Measurements from ENCODE around the gene TENM3. TPM values are rescaled to one million over a fixed set of nuclear protein-coding genes. Genes with fewer than 3 reads are reported as not detected.

Gene TENM3
- polyA plus RNA-seq, 1 of the 3 experiments (the other 2 are of a cell fraction) = 10.4 TPM

DNA sequence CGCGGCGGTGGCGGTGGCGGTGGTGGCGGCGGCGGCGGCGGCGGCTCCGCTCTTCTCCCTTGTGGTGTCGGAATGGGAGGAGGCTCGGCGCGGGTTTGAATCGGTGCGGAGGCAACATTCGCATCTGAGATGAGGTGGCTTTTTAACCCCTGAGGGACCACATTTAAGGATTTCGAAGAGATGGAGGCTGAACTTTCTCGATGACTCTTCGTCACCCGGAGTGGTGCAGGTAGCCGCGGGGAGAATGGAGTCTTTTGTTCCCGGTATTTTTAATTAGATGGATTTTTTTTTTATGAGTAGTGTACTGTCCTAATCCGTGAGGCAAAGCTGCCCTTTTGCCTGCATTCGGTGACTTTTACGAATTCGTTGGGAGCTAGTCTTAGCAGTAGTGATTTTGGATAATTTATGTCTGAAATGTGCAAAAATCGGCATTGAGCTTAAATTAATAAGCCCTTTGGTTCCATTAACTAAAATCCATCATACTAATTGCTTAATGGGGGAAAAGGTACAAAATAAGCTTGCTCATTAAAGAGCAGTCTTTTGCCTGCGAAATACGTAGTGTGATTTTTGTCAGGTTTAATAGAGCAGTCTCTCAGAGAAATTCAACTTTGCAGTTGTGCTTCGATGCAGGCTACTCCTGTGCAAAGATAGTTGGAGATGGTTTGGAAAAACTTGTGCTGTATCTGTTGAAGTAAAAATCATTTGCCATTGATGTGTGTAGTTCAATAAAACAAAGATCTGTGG, 206.2 kb downstream of the TENM3 start:
- H3K79me2 ChIP-seq (ENCODE audit: insufficient read depth) = peaks cover 10% of the 10 kb centered on the region; the same call in 1 of the 2 replicates
- H3K27me3 ChIP-seq (ENCODE audit: insufficient read depth) = no peaks in the 10 kb centered on the region
- H4K20me1 ChIP-seq (ENCODE audit: insufficient read depth) = no peaks in the 10 kb centered on the region
- ChIA-PET CTCF (interaction anchor here (0.7 to 1.9 kb wide), 3 partner anchors 29 to 489 kb away, joined by 3 to 5 read pairs (median 3); no protein-coding TSS in a partner anchor), POLR2A (interaction anchor here (0.9 kb wide), 1 partner anchor 11 kb away, joined by 4 read pairs; no protein-coding TSS in a partner anchor)
- H3K9me2 ChIP-seq = no peaks in the 10 kb centered on the region
- 0 out of 2 replicates have a peak, but pooled peaks have one; percentile 14 for TF ChIP-seq SMC3 (IDR thresholded peaks at IDR 0.05; ENCODE audit: low read depth, low read length)
- 0 out of 2 replicates have a peak, but pooled peaks have one; percentile 12 for TF ChIP-seq JUND (IDR thresholded peaks at IDR 0.05)
- TF ChIP-seq MXI1 (IDR thresholded peaks at IDR 0.05; ENCODE audit: low read depth, low read length) = 0 out of 2 replicates have a peak, but pooled peaks have one; percentile 8
- TF ChIP-seq, protein P1, sequence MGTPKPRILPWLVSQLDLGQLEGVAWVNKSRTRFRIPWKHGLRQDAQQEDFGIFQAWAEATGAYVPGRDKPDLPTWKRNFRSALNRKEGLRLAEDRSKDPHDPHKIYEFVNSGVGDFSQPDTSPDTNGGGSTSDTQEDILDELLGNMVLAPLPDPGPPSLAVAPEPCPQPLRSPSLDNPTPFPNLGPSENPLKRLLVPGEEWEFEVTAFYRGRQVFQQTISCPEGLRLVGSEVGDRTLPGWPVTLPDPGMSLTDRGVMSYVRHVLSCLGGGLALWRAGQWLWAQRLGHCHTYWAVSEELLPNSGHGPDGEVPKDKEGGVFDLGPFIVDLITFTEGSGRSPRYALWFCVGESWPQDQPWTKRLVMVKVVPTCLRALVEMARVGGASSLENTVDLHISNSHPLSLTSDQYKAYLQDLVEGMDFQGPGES (IDR thresholded peaks at IDR 0.05; ENCODE audit: low read depth, low read length) = no peak
- no peak for TF ChIP-seq FOSL2 (IDR thresholded peaks at IDR 0.05; ENCODE audit: borderline replicate concordance, low read depth)
- TF ChIP-seq, protein P2, sequence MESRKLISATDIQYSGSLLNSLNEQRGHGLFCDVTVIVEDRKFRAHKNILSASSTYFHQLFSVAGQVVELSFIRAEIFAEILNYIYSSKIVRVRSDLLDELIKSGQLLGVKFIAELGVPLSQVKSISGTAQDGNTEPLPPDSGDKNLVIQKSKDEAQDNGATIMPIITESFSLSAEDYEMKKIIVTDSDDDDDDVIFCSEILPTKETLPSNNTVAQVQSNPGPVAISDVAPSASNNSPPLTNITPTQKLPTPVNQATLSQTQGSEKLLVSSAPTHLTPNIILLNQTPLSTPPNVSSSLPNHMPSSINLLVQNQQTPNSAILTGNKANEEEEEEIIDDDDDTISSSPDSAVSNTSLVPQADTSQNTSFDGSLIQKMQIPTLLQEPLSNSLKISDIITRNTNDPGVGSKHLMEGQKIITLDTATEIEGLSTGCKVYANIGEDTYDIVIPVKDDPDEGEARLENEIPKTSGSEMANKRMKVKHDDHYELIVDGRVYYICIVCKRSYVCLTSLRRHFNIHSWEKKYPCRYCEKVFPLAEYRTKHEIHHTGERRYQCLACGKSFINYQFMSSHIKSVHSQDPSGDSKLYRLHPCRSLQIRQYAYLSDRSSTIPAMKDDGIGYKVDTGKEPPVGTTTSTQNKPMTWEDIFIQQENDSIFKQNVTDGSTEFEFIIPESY (IDR thresholded peaks at IDR 0.05; ENCODE audit: borderline replicate concordance, low read depth) = no peak
- no peak for TF ChIP-seq SIN3A (IDR thresholded peaks at IDR 0.05; ENCODE audit: borderline replicate concordance, low read depth, low read length)
- H3K36me3 ChIP-seq (replicated peaks in 1 of 2; ENCODE audit: control insufficient read depth in 1 of 2, insufficient read depth in 2 of 2, low read length in 1 of 2) = no peaks in the 10 kb centered on the region
- H3K4me1 ChIP-seq (ENCODE audit: control insufficient read depth in 1 of 2, insufficient read depth in 2 of 2, low read depth in 1 of 2, low read length in 1 of 2) = peaks cover 0 to 3% of the 10 kb centered on the region in 2 experiments; a peak in 3 of 4 replicates
- DNase-seq = no peak
- H2AFZ ChIP-seq (ENCODE audit: low read depth) = peak overlapping the region; percentile 79
- peak overlapping the region; percentile 66 for H3K9ac ChIP-seq
- H3K4me3 ChIP-seq (ENCODE audit: low read depth in 2 of 2, low read length in 1 of 2) = peak overlapping the region; percentile 80 to 82
- H3K4me2 ChIP-seq = peak overlapping the region; percentile 81
- peak overlapping the region; percentile 40 to 87; a peak in 3 of 4 replicates for H3K27ac ChIP-seq (ENCODE audit: low read depth in 2 of 2, low read length in 1 of 2)
- H3K9me3 ChIP-seq = no peaks in the 10 kb centered on the region
- H3F3A ChIP-seq (replicated peaks; ENCODE audit: insufficient read depth) = peaks cover 4% of the 10 kb centered on the region
- WGBS (ENCODE audit: low lambda C conversion rate) = 2% methylated on average over 18 of the region's 34 CpGs

- peaks cover 0 to 3% of the 10 kb centered on the region in 2 experiments; a peak in 3 of 4 replicates for H3K4me1 ChIP-seq (ENCODE audit: control insufficient read depth in 1 of 2, insufficient read depth in 2 of 2, low read depth in 1 of 2, low read length in 1 of 2)
- H2AFZ ChIP-seq (ENCODE audit: low read depth) = peak overlapping the region; percentile 79
- H3K9me3 ChIP-seq = no peaks in the 10 kb centered on the region
- peak overlapping the region; percentile 81 for H3K4me2 ChIP-seq
- ChIA-PET POLR2A (interaction anchor here (0.9 kb wide), 1 partner anchor 10 kb away, joined by 4 read pairs; no protein-coding TSS in a partner anchor), CTCF (interaction anchor here (0.9 to 1.9 kb wide), 2 partner anchors 475 to 488 kb away, joined by 3 to 5 read pairs; no protein-coding TSS in a partner anchor)
- H3F3A ChIP-seq (replicated peaks; ENCODE audit: insufficient read depth) = peaks cover 4% of the 10 kb centered on the region
- peak overlapping the region; percentile 80 to 82 for H3K4me3 ChIP-seq (ENCODE audit: low read depth in 2 of 2, low read length in 1 of 2)
- no peaks in the 10 kb centered on the region for H3K36me3 ChIP-seq (replicated peaks in 1 of 2; ENCODE audit: control insufficient read depth in 1 of 2, insufficient read depth in 2 of 2, low read length in 1 of 2)
- H3K9me2 ChIP-seq = no peaks in the 10 kb centered on the region
- peaks cover 10% of the 10 kb centered on the region; the same call in 1 of the 2 replicates for H3K79me2 ChIP-seq (ENCODE audit: insufficient read depth)
- no peak for DNase-seq
- H4K20me1 ChIP-seq (ENCODE audit: insufficient read depth) = no peaks in the 10 kb centered on the region
- peak overlapping the region; percentile 66 for H3K9ac ChIP-seq
- no peak for TF ChIP-seq RAD21 (IDR thresholded peaks at IDR 0.05; ENCODE audit: low read length)
- no peak for TF ChIP-seq EZH2phosphoT487 (IDR thresholded peaks at IDR 0.05; ENCODE audit: borderline replicate concordance, low read depth)
- 0 out of 2 replicates have a peak, but pooled peaks have one; percentile 30 for TF ChIP-seq MXI1 (IDR thresholded peaks at IDR 0.05; ENCODE audit: low read depth, low read length)
- peak; percentile 50; the same call in 1 of the 2 replicates for TF ChIP-seq TCF12 (IDR thresholded peaks at IDR 0.05)
- TF ChIP-seq EP300 (IDR thresholded peaks at IDR 0.05; ENCODE audit: borderline replicate concordance in 1 of 2, low read depth in 1 of 2, low read length in 1 of 2) = no peak
- no peak for TF ChIP-seq MEF2A (IDR thresholded peaks at IDR 0.05; ENCODE audit: borderline replicate concordance, low read depth)
- TF ChIP-seq, protein P3, sequence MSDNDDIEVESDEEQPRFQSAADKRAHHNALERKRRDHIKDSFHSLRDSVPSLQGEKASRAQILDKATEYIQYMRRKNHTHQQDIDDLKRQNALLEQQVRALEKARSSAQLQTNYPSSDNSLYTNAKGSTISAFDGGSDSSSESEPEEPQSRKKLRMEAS (IDR thresholded peaks at IDR 0.05; ENCODE audit: low read depth) = no peak
- no peak for TF ChIP-seq YY1 (IDR thresholded peaks at IDR 0.05; ENCODE audit: low read depth)
- 15% methylated on average over 4 of the region's 4 CpGs for WGBS (ENCODE audit: low lambda C conversion rate)
- peak overlapping the region; percentile 40 to 87; a peak in 3 of 4 replicates for H3K27ac ChIP-seq (ENCODE audit: low read depth in 2 of 2, low read length in 1 of 2)
- H3K27me3 ChIP-seq (ENCODE audit: insufficient read depth) = no peaks in the 10 kb centered on the region
Observed at GRCh38 chr4:182449930-182450439, 206.8 kb downstream of the TENM3 start.
